HEK293T (cell line): ENCODE measurements around the gene CS.

ENCODE experiments used
- ELF4 ChIP-seq: fragments of 450-650 bp; IDR thresholded peaks from 2 replicates; pipeline ENCODE4 v1.6.1; 2017; ENCODE audit warnings: antibody characterized with exemption
- FOXA1 ChIP-seq: fragments of 450-650 bp; IDR thresholded peaks from 2 replicates; pipeline ENCODE4 v1.6.1; 2016; ENCODE audit warnings: mild to moderate bottlenecking
- FOXM1 ChIP-seq: fragments of 450-650 bp; IDR thresholded peaks from 2 replicates; pipeline ENCODE4 v1.6.1; 2017; ENCODE audit warnings: mild to moderate bottlenecking, borderline replicate concordance
- SP1 ChIP-seq: fragments of 450-650 bp; IDR thresholded peaks from 2 replicates; pipeline ENCODE4 v1.6.1; 2017
- TF ChIP-seq, protein P1 (sequence below): fragments of 450-650 bp; IDR thresholded peaks from 2 replicates; pipeline ENCODE4 v1.6.1; 2016

DNA sequence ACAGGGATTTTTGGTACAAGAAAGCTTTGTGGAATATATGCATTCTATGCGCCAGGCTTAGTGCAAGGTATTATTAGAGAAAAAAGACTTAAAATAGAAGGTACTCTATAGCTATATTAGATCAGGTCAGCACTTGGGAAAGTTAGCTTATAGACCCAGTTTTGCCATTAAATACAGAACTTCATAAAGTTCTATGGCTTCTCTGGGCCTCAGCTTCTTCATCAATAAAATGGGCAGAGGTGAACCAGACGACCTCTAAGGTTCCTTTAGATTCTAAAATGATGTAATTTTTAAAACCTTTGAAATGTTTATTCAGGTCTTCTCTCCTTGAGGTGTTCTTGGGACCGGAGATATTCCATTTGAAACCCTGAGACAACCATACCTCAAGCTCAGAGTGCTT, 8.6 kb upstream of the CS start:
- TF ChIP-seq FOXA1 (no peak), SP1 (no peak), FOXM1 (no peak), ELF4 (no peak)
- TF ChIP-seq, protein P1, sequence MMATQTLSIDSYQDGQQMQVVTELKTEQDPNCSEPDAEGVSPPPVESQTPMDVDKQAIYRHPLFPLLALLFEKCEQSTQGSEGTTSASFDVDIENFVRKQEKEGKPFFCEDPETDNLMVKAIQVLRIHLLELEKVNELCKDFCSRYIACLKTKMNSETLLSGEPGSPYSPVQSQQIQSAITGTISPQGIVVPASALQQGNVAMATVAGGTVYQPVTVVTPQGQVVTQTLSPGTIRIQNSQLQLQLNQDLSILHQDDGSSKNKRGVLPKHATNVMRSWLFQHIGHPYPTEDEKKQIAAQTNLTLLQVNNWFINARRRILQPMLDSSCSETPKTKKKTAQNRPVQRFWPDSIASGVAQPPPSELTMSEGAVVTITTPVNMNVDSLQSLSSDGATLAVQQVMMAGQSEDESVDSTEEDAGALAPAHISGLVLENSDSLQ = no peak
